Activated naive CD4-positive, alpha-beta T cell treated with anti-CD3 and anti-CD28 coated beads, Interleukin-2, amount 50 U/mL, for 72 hours (primary cell): ENCODE data around the gene OR52K2. TPM values are rescaled to one million over a fixed set of nuclear protein-coding genes. Genes with fewer than 3 reads are reported as not detected.
A peak's percentile ranks its signal among the peaks of the same experiment; 100 is the strongest.
"Not testable (repeated sequence)": the region's sequence is repeated elsewhere in the genome, so short reads cannot be mapped to it uniquely, and the experiment has no call there.

Source experiments
- ATAC-seq, 2 donors: fragments of 150-1000 bp; cut with Tn5 transposase; 2 replicates each; pipeline ENCODE4 v1.10.0; 2021; ENCODE audit warnings: mild to moderate bottlenecking in 2 of 2, moderate library complexity in 2 of 2
- DNase-seq, 2 donors: peaks; one replicate each; pipeline ENCODE4 v3.0.0; 2021 to 2022; ENCODE audit warnings: low spot score in 2 of 2
- H3K27ac Mint-ChIP-seq, 2 donors: one replicate each; pipeline ENCODE4 v1.8.0; 2022; ENCODE audit warnings: mild to moderate bottlenecking in 2 of 2, mixed read lengths in 2 of 2
- H3K36me3 Mint-ChIP-seq, 2 donors: one replicate each; pipeline ENCODE4 v1.8.0; 2022; ENCODE audit warnings: mixed read lengths in 2 of 2
- H3K9me3 Mint-ChIP-seq, 2 donors: one replicate each; pipeline ENCODE4 v1.8.0; 2022; ENCODE audit warnings: mixed read lengths in 2 of 2
- total RNA-seq, 2 donors: library from RNA; stranded (reverse); gene quantifications; one replicate each; pipeline ENCODE4 v1.2.3, GENCODE V29; 2022

OR52K2 gene
- total RNA-seq, result not detected

DNA sequence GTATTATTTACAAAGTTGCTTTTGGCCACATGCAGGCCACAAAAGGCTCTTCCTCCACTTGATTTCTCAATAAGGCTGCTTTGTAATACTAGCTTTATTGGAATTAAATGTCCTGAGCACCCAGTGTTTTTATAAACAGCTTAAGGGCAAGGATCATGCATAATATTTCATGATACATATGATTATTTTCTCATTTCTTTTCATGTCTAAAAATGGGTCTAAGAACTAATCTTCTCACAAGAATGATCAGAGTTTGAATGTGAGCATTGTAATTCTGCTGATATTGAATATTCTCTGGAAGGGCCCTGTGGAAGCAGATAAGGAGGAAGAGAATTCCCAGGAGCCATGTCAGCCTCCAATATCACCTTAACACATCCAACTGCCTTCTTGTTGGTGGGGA, at the start of gene OR52K2:
Gene OR52K2 (plus strand): TSS at position 301 of the 400 bp plus-strand sequence. CDS start 45 bp downstream, at position 346.
- Mint-ChIP-seq H3K36me3 (peaks cover 3% of the 10 kb centered on the region in 2 donors), H3K9me3 (peaks cover 2 to 4% of the 10 kb centered on the region in 2 donors)

DNA sequence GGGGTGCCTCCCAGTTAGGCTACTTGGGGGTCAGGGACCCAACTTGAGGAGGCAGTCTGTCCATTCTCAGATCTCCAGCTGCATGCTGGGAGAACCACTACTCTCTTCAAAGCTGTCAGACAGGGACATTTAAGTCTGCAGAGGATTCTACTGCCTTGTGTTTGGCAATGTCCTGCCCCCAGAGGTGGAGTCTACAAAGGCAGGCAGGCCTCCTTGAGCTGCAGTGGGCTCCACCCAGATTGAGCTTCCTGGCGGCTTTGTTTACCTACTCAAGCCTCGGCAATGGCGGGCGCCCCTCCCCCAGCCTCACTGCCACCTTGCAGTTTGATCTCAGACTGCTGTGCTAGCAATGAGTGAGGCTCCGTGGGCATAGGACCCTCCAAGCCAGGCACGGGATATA, 42.9 kb upstream of the OR52K2 start:
- not testable (repeated sequence) for H3K27ac Mint-ChIP-seq, DNase-seq, H3K36me3 Mint-ChIP-seq, ATAC-seq, H3K9me3 Mint-ChIP-seq

More for the DNA sequence above, at the start of gene OR52K2:
- H3K27ac Mint-ChIP-seq, result no peak within 1 kb of the TSS
- no peak for DNase-seq
- no peak for ATAC-seq

GRCh38 chr11:4416306-4416705, 32.8 kb upstream of the OR52K2 start:
- DNase-seq, result no peak
- H3K36me3 Mint-ChIP-seq, result no peaks in the 10 kb centered on the region
- no peaks in the 10 kb centered on the region for H3K9me3 Mint-ChIP-seq
- ATAC-seq, result no peak
- no peak overlapping the region for H3K27ac Mint-ChIP-seq

DNA sequence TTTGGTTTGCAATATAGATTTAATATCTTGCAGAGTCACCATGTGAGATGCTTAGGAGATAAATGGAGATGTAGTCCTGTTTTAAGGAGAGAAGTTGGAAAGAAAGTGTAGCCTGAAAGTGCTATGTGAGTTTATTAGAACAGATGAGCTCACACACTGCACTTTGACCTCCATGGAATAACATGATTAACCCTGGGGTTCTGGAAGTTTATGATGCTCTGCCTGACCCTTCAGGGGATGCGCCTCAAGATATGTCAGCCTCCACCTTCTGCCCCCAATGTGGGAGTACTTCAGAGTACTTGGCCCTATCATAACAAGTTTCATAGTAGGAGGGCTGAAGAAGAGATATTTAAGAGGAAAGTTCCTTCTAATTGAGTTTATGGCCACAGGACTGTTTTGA, 32.3 kb upstream of the OR52K2 start:
- Mint-ChIP-seq H3K27ac (no peak overlapping the region), H3K36me3 (no peaks in the 10 kb centered on the region), H3K9me3 (no peaks in the 10 kb centered on the region)
- DNase-seq (no peak), ATAC-seq (no peak)

DNA sequence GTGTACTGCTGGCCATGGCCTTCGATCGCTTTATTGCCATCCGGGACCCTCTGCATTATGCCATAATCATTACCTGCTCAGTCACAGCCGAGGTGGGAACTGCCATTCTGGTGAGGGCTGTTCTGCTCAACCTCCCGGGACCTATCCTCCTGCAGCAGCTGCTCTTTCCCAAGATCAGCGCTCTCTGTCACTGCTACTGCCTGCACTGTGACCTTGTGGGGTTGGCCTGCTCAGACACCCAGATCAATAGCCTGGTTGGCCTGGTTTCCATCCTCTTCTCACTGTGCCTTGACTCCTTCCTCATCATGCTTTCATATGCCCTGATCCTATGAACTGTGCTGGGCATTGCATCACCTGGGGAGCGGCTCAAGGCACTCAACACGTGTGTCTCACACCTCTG, 30.7 kb upstream of the OR52K2 start:
- ATAC-seq, result no peak
- DNase-seq, result no peak
- no peaks in the 10 kb centered on the region for H3K36me3 Mint-ChIP-seq

DNA sequence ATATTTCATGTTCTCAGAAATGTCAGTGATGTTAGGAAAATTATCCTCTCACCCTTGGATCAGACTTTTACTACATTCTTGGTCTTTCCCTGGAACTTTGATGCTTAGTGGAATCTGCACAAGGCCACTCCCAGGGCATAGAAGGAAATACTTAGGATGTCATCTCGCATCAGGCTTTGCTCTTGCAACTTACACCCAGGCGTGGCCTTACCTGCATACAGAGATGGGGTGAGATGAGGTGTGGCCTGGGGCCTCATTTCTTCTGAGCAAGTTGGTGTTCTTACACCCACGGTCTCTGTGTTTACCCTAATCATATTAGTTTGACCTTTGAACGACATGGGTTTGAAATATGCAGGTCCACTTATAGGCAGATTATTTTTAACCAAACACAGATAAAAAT, 19.0 kb upstream of the OR52K2 start:
- Mint-ChIP-seq H3K9me3 (no peaks in the 10 kb centered on the region), H3K27ac (no peak overlapping the region), H3K36me3 (no peaks in the 10 kb centered on the region)
- DNase-seq (no peak), ATAC-seq (no peak)

More for the DNA sequence above, 30.7 kb upstream of the OR52K2 start:
- H3K9me3 Mint-ChIP-seq, result peaks cover 0 to under 1% of the 10 kb centered on the region in 2 donors
- no peak overlapping the region for H3K27ac Mint-ChIP-seq

GRCh38 chr11:4433856-4434255, 15.2 kb upstream of the OR52K2 start:
- ATAC-seq (no peak), DNase-seq (no peak)
- Mint-ChIP-seq H3K9me3 (peaks cover under 1 to 4% of the 10 kb centered on the region in 2 donors), H3K27ac (no peak overlapping the region), H3K36me3 (no peaks in the 10 kb centered on the region)

DNA sequence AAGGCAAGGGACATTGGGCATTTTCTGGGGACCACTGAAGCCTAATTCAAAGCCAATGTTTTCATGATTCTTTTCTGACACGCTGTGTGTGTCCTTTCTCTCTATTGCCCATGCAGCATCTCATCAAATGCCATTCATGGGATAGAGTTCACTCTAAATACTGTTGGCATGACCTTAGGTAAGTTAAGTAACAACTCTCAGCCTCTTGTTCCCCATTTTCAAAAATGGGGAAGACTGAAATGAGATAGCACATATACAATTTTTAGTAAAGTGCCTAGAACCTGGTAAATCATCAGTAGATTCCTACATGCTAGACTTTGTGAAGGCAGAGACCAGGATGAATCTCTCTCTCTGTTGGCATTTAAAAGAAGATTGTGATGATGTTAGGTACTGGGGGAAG, 12.7 kb upstream of the OR52K2 start:
- no peak overlapping the region for H3K27ac Mint-ChIP-seq
- ATAC-seq (no peak), DNase-seq (no peak)
- H3K36me3 Mint-ChIP-seq, result no peaks in the 10 kb centered on the region
- H3K9me3 Mint-ChIP-seq, result peaks cover 3 to 8% of the 10 kb centered on the region in 2 donors

DNA sequence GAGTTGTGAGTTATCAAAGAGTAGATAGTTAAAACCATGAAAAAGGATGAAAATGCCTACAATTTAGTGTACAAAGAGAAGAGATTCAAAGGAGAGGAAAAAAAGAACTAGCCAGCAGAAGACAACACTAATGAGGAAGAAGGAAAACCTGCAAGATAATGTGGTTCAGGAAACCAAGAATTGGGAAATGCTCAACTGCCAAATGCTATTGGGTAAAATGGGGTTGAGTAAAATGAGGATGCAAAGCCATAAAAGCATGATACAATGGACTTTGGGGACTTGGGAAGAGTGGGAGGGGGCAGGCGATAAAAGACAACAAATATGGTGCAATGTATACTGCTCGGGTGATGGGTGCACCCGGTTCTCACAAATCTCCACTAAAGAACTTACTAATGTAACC, 7.6 kb upstream of the OR52K2 start:
- no peaks in the 10 kb centered on the region for H3K36me3 Mint-ChIP-seq
- no peak for DNase-seq
- ATAC-seq, result no peak
- H3K27ac Mint-ChIP-seq, result no peak overlapping the region
- peaks cover 3 to 8% of the 10 kb centered on the region in 2 donors for H3K9me3 Mint-ChIP-seq

DNA sequence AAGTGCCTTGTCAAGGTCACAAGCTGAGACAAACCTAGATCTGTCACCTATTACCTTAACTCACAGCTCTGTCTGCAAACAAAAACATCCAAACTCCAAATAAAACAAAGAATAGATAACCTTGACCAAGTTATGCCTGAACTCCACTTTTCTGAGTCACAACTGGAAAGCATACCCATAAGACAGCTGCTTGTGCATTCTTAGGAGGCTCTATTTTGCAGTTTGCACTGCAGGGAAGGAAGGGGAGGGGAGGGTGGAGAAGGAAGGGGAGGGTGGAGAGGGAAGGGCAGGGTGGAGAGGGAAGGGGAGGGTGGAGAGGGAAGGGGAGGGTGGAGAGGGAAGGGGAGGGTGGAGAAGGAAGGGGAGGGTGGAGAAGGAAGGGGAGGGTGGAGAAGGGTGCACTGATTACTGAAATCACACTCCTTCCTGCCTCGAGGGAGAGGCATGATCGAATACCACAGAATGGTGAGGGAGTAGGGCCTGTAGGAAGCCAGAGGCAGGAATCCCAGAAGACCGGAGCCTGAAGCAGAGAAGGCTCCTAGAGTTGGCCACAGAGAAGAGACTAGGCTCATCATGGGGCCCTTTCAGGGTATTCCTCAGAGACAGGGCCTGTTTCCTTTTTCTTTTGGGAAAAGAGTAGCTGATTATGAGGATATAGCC, 5.7 kb upstream of the OR52K2 start:
- ATAC-seq, result no peak
- Mint-ChIP-seq H3K9me3 (peaks cover 3 to 8% of the 10 kb centered on the region in 2 donors), H3K27ac (no peak overlapping the region), H3K36me3 (no peaks in the 10 kb centered on the region)
- DNase-seq, result no peak

DNA sequence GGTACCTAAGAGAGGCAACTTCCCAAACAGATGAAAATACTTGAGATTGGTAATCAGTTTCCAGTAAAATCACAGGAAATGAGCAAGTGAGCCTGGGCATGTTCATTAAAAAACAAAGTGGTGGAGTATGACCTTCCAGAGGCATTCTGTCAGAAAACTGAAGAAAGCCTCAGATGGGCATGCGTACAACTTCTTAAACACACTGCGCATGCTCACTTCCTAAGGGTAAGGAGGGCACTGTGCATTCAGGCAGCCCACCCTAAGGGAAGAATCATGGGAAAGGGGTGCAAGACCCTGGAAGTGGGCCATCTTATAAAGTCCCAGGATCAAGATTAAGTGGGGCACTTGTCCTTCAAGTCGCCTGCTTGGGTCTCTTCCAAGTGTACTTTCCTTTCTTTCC, 4.0 kb downstream of the OR52K2 start:
- Mint-ChIP-seq H3K9me3 (peaks cover 9 to 15% of the 10 kb centered on the region in 2 donors), H3K36me3 (peaks cover 6 to 21% of the 10 kb centered on the region in 2 donors), H3K27ac (no peak overlapping the region)
- no peak for ATAC-seq
- DNase-seq, result no peak

GRCh38 chr11:4454021-4454420, 4.9 kb downstream of the OR52K2 start:
- Mint-ChIP-seq H3K36me3 (peaks cover 6 to 21% of the 10 kb centered on the region in 2 donors), H3K9me3 (peaks cover 9 to 15% of the 10 kb centered on the region in 2 donors), H3K27ac (no peak overlapping the region)
- DNase-seq (no peak), ATAC-seq (no peak)

GRCh38 chr11:4455419-4455818, 6.3 kb downstream of the OR52K2 start:
- DNase-seq, result no peak
- peak in 1 of 2 donors; percentile 73 for ATAC-seq
- peaks cover 6 to 21% of the 10 kb centered on the region in 2 donors for H3K36me3 Mint-ChIP-seq
- peak overlapping the region in 1 of 2 donors; percentile 38 for H3K27ac Mint-ChIP-seq
- peaks cover 6 to 15% of the 10 kb centered on the region in 2 donors for H3K9me3 Mint-ChIP-seq

DNA sequence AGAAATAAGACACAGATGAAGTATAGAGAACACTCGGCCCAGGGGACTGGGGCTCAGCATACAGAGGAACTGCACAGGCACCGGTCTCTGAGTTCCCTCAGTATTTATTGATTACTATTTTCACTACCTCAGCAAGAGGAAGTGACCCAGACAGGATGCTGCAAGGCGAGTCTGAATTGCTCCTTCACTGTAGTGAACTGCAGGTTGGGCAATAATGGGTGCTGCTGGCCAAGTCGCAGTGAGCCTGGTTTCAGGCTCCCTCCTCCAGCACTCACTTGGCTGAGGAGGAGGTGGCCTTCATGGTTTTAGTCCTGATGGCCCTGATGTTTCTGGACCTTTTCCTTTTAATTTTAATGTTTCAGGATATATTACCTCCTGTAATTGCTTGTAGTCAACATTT, 10.4 kb downstream of the OR52K2 start:
- H3K36me3 Mint-ChIP-seq, result peaks cover 6 to 26% of the 10 kb centered on the region in 2 donors
- DNase-seq, result no peak
- peaks cover 16 to 17% of the 10 kb centered on the region in 2 donors for H3K9me3 Mint-ChIP-seq
- no peak overlapping the region for H3K27ac Mint-ChIP-seq
- ATAC-seq, result no peak

GRCh38 chr11:4460151-4460550, 11.1 kb downstream of the OR52K2 start:
- H3K9me3 Mint-ChIP-seq, result peaks cover 18 to 23% of the 10 kb centered on the region in 2 donors
- DNase-seq (no peak), ATAC-seq (no peak)
- H3K36me3 Mint-ChIP-seq, result peaks cover 11 to 27% of the 10 kb centered on the region in 2 donors
- H3K27ac Mint-ChIP-seq, result no peak overlapping the region

DNA sequence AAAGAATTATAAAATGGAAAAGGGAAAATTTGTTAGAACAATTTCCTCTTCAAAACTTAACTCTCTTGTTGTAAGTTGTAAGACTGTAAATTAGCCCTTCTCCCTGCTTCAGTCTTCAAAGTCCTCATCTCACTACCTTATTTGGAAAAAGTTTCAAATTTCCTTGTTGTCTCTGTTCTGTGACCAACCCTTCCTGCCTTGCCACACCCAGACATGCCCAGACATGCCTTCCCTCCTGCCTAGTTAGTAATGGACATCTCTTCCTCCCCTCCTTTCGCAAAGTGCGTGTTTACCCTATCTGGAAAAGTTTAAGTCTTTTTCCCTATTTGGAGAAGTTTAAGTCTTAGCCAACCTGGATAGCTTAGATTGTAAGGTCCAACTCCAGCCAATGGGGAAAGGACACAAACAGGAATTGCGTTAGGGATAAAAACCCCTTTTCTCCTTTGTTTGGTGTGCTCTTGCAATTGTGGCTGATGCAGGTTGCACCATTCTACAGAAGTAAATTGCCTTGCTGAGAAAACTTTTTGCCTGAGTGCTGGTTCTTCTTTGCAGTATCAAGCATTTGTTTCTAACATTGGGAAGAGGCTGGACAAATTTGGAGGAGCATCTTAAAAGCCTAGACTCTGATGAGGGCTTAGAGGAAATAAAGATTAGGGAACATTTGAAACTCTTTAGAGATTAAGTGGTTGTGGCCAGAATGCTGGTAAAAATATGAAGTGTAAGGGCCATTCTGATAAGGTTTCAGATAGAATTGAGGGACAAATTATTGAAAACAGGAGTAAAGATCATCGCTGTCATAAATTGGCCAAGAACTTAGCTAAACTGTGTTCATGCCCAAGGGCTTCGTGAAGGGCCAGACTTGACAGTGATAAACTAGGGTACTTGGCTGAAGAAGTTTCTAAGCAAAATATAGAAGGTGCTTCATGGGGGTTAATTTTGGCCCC, 15.4 kb downstream of the OR52K2 start:
- H3K27ac Mint-ChIP-seq, result peak overlapping the region in 1 of 2 donors; percentile 91
- peak in 1 of 2 donors; percentile 66 for ATAC-seq
- H3K9me3 Mint-ChIP-seq, result peaks cover 12 to 20% of the 10 kb centered on the region in 2 donors
- no peak for DNase-seq
- peaks cover 11 to 19% of the 10 kb centered on the region in 2 donors for H3K36me3 Mint-ChIP-seq

DNA sequence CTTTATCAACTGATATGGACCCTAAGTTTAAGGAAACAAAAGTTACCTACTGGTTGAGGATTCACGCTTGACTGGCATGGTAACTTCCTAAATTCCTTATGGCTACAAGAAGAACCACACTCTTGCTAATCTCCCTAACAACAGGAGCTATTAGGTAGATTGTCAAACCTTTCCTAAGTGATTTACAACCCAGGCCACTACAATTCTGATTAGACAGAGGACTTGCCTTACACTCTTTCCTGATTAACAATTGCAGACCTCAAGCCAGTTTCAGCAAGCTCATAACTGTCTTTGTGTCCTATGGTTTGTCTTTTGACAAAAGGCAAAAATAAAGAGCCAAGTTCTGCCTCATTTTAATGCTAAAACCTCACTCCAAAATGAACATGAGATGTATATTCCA, 16.3 kb downstream of the OR52K2 start:
- H3K9me3 Mint-ChIP-seq, result peaks cover 12 to 20% of the 10 kb centered on the region in 2 donors

More for the DNA sequence above, 16.3 kb downstream of the OR52K2 start:
- peak overlapping the region in 1 of 2 donors; percentile 91 for H3K27ac Mint-ChIP-seq
- H3K36me3 Mint-ChIP-seq, result peaks cover 11 to 19% of the 10 kb centered on the region in 2 donors
- no peak for DNase-seq
- no peak for ATAC-seq
